GM19455 (cell line): ENCODE data around the gene PEX11B.

Source experiments
- ATAC-seq: cut with Tn5 transposase; IDR thresholded peaks from one replicate; pipeline ENCODE4 v1.9.1; 2021; ENCODE audit not compliant: unreplicated experiment

Gene PEX11B

GRCh38 chr1:145874646-145875045 lies 43.9 kb downstream of the PEX11B start:
- no peak for ATAC-seq

DNA sequence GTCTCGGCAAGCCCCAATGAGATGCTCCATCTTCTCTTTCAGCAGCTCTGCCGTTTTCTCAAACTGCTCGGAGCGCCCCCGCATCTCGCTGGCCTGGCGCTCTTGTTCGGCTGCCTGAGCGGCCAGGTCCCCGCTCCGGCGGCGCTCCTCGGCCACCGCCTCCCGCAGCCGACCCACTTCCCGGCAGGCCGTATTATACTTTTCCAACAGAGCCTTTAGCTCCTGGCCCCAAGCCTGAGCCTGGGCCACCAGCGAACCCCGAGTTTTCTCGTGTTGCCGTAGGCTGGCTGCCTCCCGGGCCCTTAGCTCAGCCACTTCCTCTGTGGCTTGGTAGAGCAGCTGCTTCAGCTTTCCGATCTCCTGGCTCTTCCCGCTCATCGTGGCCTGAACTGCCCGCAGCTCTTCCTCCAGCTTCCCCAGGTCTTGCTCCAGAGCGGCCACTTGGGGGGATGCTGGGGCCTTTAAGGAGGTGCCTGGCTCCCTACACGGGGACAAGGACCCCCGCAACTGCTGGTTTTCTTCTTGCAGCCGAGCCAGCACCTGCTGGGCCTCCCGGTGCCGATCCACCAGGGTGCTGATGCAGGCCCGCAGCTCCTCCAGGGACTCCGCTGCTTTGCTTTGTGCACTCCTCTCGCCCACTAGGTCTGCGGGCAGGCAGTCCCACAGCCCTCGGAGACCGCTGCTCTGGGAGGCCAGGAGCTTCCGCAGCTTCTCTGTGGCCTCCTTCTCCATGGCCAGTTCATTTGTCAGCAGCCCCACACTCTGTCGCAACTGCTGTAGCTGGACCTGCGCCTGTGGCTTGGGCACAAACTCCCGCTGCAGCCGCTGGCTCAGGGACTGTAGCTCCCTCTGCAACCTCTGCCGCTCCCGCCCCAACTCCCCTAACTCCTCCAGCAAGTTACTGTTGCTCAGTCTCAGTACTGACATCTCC lies 46.3 kb downstream of the PEX11B start:
- ATAC-seq, result no peak

- ATAC-seq, result no peak
Observed at GRCh38 chr1:145868232-145868631, 50.3 kb downstream of the PEX11B start.

- no peak for ATAC-seq
Observed at GRCh38 chr1:145863282-145864018, 55.1 kb downstream of the PEX11B start.
